Measurements from ENCODE around the gene GPR155.

GPR155 gene

DNA sequence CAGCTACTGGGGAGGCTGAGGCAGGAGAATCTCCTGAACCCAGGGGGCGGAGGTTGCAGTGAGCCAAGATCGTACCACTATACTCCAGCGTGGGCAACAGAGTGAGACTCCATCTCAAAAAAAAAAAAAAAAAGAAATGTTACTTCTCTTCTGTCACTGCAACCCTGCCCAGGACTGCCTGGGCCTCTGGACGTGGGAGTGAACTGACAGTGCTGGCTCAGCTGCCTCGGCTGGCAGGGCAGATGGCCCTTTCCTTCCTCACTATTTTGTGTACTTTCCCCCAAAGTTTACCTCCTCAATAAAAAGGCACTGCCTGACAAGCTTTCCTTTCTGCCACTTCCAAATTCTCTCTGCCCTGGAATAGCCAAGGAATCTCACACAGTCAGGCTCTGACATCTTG is 12.5 kb upstream of the GPR155 start:
- no peak for TF ChIP-seq TAF1 (IDR thresholded peaks at IDR 0.05; ENCODE audit: low read depth)
- TF ChIP-seq EGR1 (IDR thresholded peaks at IDR 0.05), result no peak
- no peak for TF ChIP-seq RAD21 (IDR thresholded peaks at IDR 0.05; ENCODE audit: low read depth)
- TF ChIP-seq CREB1 (IDR thresholded peaks at IDR 0.05; ENCODE audit: low read depth), result no peak
- no peak for TF ChIP-seq YY1 (IDR thresholded peaks at IDR 0.05; ENCODE audit: low read depth)
- no peak for TF ChIP-seq TCF12 (IDR thresholded peaks at IDR 0.05; ENCODE audit: low read depth)
- TF ChIP-seq CEBPB (IDR thresholded peaks at IDR 0.05), result no peak
- no peak for TF ChIP-seq MAX (IDR thresholded peaks at IDR 0.05)
- TF ChIP-seq TEAD4 (IDR thresholded peaks at IDR 0.05), result no peak
- TF ChIP-seq USF1 (IDR thresholded peaks at IDR 0.05), result no peak
- TF ChIP-seq ZBTB7A (IDR thresholded peaks at IDR 0.05; ENCODE audit: low read depth), result no peak
- TF ChIP-seq NFIC (IDR thresholded peaks at IDR 0.05), result no peak
- TF ChIP-seq EP300 (IDR thresholded peaks at IDR 0.05; ENCODE audit: borderline replicate concordance), result no peak
- TF ChIP-seq REST (IDR thresholded peaks at IDR 0.05; ENCODE audit: low read depth), result no peak
- TF ChIP-seq FOXM1 (IDR thresholded peaks at IDR 0.05; ENCODE audit: borderline replicate concordance, low read depth), result no peak

DNA sequence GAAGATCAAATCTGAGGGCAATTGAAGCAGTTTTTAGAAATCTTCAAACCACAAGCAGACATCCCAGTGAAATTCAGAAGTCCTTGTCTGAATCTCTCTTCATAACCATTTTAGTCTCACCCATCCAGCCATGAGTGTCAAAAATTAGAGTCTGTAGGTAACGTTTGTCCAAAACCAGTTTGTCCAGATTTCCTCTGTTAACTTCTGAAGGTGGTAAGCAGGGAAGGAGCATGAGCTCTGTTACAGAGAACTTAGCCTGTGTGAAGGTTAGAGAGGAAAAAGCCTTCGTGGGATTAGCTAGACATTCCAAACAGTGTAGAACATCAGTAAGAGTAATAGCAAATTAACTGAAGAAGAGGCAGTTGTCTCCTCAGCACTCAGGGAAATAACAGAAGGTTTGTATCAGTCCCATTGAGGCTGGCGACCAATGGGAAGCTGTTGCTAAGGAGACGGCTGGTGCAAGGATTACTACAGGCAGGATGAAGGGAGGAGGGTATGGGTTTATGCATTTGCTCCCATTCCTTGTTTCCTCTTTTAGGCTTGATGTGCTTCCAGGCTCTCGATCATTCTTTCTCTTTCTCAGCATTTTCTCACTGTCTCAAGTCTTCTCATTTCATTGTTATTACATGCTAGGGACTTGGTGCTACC is 8.7 kb upstream of the GPR155 start:
- TF ChIP-seq MAX (IDR thresholded peaks at IDR 0.05), result 0 out of 2 replicates have a peak, but pooled peaks have one; percentile 27
- no peak for TF ChIP-seq REST (IDR thresholded peaks at IDR 0.05; ENCODE audit: low read depth)

- TF ChIP-seq CEBPB (IDR thresholded peaks at IDR 0.05) (no peak), TAF1 (IDR thresholded peaks at IDR 0.05; ENCODE audit: low read depth) (no peak), NFIC (IDR thresholded peaks at IDR 0.05) (no peak), RAD21 (IDR thresholded peaks at IDR 0.05; ENCODE audit: low read depth) (no peak), USF1 (IDR thresholded peaks at IDR 0.05) (no peak), YY1 (IDR thresholded peaks at IDR 0.05; ENCODE audit: low read depth) (no peak), ZBTB7A (IDR thresholded peaks at IDR 0.05; ENCODE audit: low read depth) (no peak), FOXM1 (IDR thresholded peaks at IDR 0.05; ENCODE audit: borderline replicate concordance, low read depth) (no peak), EGR1 (IDR thresholded peaks at IDR 0.05) (no peak), MAX (IDR thresholded peaks at IDR 0.05) (no peak), TEAD4 (IDR thresholded peaks at IDR 0.05) (no peak), REST (IDR thresholded peaks at IDR 0.05; ENCODE audit: low read depth) (no peak), TCF12 (IDR thresholded peaks at IDR 0.05; ENCODE audit: low read depth) (no peak), CREB1 (IDR thresholded peaks at IDR 0.05; ENCODE audit: low read depth) (no peak), EP300 (IDR thresholded peaks at IDR 0.05; ENCODE audit: borderline replicate concordance) (no peak)
Observed at GRCh38 chr2:174493549-174494331, 6.9 kb upstream of the GPR155 start.

DNA sequence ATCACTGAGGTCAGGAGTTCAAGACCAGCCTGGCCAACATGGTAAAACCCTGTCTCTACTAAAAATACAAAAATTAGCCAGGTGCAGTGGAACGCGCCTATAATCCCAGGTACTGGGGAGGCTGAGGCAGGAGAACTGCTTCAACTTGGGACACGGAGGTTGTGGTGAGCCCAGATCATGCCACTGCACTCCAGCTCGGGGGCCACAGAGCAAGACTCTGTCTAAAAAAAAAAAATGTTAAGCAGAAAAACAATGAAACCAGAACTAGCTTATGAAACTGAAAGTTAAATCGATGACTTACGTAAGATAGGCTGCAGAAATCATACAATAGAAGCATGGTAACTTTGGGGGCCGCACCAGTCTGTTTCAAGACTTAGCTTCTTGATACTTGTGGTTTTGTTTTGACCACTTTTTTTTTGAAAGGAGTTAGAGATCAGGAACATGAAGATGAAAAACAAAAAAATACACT is 6.2 kb upstream of the GPR155 start:
- TF ChIP-seq ZBTB7A (IDR thresholded peaks at IDR 0.05; ENCODE audit: low read depth) (no peak), USF1 (IDR thresholded peaks at IDR 0.05) (no peak), MAX (IDR thresholded peaks at IDR 0.05) (no peak), REST (IDR thresholded peaks at IDR 0.05; ENCODE audit: low read depth) (no peak), EP300 (IDR thresholded peaks at IDR 0.05; ENCODE audit: borderline replicate concordance) (no peak), EGR1 (IDR thresholded peaks at IDR 0.05) (no peak), RAD21 (IDR thresholded peaks at IDR 0.05; ENCODE audit: low read depth) (no peak), CEBPB (IDR thresholded peaks at IDR 0.05) (no peak)

All from Ishikawa (cell line).